ENCODE measurements around the gene TRPM3.

The TRPM3 gene

GRCh38 chr9:70567511-70567910, 553.9 kb downstream of the TRPM3 start:
- no peak for DNase-seq

GRCh38 chr9:70566751-70567150, 554.7 kb downstream of the TRPM3 start:
- DNase-seq = no peak

- no peak for DNase-seq
These were observed 555.4 kb downstream of the TRPM3 start for GRCh38 chr9:70566066-70566465.

DNA sequence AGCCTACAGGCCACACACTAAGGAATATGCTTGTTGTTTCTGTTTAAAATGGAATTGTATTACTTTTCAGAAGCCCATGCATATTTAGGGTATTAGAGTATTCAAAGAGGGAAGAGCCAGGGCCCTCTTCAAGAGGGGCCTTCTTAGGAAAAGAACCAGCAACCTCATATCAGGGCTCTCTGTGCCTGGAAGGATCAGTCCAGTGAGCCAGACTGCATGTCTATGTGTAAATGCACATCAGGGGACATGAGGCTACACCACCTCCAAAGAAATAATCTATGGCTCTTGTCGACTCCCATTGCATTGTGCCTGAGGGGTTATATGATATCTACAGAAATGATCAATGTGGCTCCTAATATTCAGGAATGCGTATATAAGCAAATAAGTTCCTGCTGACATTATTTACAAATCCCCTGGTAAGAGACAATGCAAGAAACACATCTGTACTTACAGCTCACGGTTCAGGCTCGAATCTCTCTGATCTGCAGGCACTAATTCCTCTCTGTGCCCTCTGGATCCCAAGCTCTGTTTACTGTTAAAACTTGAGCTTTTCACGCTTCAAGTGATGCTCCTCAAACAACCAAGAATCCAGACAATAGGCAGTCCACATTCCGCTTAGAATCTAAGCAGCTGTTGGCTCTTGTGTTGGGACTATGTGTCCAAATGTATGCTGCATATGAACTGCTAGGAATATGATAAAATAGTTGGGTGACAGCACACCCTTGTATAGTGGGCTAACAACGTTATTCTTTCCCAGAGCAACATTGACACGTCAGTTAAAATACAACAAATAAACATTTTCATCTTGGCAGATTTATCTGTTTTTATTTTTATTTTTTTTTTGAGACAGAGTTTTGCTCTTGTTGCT, 556.7 kb downstream of the TRPM3 start:
- no peak for DNase-seq

DNA sequence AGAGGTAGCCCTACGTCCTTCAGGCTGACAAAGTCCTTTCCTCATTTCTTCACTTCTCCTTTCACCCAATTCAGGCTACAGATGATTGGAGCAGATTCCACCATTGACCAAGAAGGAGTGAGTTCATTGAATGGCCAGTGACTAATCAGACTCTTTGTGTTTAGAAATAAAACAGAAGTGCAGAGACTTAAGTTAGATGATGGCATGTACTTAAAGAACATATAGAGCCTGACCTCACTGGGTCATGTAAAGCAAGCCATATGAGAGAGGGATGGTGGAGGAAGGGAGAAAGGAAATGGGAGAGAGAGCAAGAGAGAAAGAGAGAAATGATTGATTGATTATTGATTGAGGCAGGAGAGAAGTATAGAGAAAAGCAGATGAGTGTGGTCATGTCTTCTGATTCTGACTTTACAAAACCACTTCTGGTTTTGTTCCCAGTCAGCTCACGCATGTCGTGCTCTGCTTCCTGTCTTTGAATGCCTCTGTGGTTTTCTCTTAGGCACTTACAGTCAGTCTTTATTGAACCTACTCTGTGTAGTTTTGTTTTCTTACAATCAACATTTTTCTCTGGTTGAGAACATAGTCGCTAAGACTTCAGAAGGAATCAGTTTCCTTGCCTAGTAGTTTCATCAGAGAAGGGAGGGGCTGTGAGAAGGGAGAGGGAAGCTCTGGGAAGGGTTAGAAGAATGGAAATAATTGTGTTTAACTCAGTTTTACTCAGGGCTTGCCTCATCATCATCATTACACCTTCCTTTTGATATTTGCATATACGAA, 557.8 kb downstream of the TRPM3 start:
- no peak for DNase-seq

DNA sequence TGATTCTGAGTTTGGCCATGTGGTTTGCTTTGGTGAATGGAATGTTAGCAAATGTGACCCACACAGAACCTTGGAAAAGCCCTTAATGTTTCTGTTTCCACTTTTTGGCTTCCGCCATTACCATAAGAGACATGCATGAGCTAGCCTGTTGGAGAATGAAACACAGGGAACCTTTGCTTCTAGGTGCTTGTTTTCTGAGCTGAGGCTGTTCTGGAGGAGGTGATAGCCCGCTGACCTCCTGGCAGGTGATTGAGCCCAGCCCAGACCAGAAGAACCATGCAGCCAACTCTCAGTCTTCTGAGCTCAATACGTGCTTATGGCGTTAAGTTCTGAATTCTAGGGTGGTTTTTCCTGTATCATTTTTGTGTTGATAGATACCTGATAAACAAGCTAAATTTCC, 558.4 kb downstream of the TRPM3 start:
- DNase-seq = no peak

- DNase-seq = no peak
These were observed 559.5 kb downstream of the TRPM3 start for GRCh38 chr9:70561786-70562395.

DNA sequence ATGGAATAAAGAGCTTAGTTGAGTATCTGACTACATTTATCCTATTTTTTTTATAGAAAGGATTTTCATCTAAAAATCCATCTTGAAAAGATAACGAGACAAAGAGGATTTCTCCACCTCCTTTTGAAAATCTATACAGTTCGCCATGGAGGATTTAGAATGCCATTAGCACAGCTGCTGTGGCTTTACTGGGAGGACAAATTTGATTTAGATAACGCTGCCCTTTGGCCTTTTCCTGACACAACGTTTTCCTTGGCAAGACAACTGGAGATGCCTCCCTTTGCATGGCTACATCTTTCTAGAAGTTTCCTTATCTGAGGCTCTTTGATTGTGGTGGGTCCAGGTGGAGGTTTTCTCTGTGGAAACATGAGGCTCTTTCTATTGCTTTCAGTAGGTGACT, 560.3 kb downstream of the TRPM3 start:
- DNase-seq = no peak

DNA sequence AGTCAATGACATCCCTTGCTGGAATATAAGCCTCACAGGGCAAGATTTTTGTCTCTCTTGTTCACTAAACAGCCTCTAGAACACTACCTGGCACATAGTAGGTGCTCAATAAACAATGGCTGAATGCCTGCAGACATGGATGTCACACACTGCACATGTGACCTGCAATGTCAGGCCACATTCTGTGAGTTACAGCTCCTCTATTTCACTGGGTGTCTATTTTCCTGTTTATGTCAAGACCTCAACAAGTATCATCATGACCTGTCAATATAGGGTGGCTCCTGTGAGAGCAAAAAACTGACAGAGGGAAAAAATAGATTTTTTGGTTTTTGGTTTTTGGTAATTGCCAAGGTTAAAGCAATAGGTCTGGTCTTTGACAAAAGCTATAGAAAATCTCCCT, 562.3 kb downstream of the TRPM3 start:
- no peak for DNase-seq

DNA sequence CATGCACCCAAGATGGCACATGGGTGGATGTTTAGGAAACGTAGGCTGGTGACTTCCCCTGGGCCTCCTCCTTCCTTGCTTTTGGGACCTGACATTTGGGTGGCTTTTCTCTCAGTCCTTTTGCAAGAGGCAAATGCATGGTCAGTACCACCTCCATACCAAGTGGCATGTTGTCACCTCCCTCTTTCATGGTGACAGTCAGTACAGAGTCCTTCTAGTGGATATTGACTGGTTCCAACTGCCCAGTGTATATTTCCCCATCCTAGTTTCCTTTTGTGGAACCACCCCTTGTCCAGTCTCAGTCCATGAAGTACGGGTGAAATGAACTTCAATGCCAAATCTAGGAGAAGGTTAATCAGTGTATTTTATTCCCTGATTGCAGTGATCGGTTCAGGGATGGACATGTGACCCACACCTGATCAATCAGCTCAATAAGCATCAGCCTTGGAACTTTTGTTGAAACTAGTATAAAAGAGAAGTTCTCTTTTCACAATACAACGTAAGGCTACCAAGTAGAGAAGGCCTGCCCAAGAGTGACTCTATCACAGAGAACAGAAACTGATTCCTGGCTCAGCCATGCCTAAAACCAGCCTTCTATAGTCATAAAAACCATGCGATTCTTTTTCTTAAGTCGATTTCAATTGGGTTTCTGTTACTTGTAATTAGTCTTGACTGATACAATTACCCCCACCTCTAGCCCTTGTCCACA, 563.6 kb downstream of the TRPM3 start:
- DNase-seq = no peak

GRCh38 chr9:70556771-70557170, 564.6 kb downstream of the TRPM3 start:
- no peak for DNase-seq

DNA sequence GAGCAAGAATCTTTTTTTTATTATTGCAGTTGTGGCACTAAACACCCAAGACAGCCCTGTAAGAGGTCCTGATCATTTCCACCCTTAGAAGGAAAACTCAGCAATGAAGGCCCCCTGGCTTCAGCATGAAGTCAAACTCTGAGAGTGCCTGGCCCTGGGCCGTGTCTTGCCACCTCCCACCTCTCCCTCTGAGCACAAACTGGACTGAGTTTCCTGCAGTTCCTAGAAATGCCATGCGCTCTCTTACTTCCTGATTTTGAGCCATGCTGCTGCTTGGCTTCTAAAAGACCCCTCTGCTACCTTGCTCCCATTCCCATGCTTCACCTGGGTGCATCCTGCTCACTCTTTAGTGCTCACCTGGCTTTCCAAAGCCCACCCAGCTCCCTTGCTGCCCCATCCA, 566.5 kb downstream of the TRPM3 start:
- no peak for DNase-seq

DNA sequence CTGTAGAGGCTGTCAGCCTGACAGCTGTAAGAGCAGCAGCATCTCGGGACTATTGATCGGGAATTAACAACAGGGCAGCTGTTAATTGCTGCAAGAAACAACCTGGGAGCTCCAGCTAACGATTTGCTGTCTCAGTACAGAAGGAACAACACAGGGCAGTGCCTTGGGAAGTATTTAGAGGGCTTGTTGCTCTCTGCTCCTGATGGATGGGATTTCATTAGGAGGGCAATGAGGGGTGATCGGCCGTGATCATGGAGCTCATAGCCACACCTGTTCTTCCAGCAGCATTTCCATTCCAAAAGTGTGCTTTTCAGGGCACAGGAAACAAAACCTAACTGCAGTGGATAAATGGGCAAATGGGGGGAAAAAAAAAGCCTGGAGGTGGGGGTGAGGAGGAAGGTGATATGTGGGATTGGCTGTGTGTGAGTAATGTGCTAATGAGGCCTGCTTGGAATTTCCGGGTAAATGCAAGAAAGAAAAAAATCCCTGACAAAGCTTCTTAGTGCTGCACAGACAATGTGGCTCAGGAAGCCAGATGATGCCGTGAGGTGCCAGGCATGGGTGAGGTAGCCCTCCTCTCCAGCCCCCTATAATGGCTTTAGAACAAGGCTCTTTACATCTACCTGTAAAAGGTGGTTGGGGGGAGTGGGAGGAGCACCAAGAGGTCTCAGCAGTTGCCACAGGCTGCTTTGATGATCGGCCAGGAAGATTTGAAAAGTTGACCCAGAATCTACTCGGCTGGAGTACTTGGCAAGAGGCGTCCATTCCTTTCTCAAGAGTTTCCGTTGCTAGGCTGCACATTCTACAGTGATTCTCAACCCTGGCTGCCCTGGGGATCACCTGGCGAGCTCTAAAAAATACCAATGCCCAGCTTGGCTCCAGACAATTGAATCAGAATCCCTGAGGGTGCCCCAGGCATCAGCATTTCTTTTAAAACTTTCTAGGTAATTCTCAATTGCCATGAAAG, 567.4 kb downstream of the TRPM3 start:
- no peak for DNase-seq

DNA sequence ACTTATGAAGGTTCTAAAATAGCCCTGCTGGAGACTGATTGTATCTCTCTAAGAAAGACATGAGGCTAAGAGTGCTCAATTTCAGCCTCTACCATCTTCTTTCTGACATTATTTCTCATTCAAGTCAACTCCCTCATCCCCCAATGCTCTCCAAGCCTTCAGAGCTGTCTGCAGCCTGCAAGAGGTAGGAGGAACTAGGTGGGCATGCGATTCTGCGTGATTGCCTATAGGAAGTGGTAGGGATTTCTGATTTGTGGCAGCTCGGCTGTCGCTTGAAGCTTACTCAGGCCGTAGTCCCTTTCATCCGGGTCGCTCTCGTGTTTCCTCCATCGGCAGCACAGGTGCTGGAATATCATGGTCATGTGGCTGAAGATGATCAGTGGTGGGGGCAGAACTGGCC, 568.9 kb downstream of the TRPM3 start:
- DNase-seq = no peak

- DNase-seq = no peak
These were observed 569.6 kb downstream of the TRPM3 start for GRCh38 chr9:70551801-70552200.

GRCh38 chr9:70551396-70551795, 570.0 kb downstream of the TRPM3 start:
- no peak for DNase-seq

- DNase-seq = no peak
These were observed 571.5 kb downstream of the TRPM3 start for GRCh38 chr9:70549926-70550325.

DNA sequence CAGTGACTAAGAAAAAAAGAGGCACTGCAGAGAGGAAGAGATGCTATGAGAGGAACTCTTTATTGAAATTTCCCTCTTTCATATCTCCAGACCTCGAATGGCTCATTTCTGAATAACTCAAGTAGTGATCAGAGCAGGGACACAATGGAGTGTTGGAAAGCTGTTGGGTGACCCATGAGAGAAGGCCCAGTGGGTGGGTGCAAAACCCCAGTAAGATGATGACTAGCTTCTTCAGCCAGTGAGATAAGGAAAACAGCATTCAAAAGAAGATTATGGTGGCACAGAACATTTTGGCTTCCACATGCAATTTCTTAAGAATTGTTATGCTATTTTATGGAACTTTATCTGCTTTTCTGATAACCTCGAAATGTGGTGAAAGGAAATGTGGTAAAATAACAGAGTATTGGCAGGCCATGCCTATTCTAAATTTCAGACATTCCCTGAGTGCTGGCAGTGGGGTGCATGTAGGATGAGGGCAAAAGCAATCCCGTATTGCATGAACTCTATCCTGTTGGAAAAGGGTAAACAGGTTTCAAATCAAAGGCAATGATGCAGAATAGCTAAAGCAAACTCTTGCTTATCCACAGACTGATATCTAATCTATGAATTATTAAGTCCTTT, 579.0 kb downstream of the TRPM3 start:
- DNase-seq = no peak

DNA sequence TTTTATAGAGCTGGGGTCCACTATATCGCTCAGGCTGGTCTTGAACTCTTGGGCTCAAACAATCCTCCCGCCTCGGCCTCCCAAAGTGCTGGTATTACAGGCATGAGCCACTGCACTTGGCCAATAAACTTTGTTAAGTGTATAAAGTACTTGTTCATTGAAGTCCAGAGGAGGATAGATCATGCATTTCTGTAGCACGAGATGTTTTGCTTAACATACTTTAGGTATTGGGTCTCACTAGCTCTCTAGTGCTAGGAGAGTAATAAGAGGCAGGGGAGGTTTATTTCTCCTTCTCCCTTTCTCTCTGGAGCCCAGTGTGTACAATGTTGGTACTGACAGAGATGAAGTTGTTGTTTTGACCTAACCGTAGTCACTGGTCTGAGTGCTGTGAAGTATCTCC, 581.4 kb downstream of the TRPM3 start:
- no peak for DNase-seq

DNA sequence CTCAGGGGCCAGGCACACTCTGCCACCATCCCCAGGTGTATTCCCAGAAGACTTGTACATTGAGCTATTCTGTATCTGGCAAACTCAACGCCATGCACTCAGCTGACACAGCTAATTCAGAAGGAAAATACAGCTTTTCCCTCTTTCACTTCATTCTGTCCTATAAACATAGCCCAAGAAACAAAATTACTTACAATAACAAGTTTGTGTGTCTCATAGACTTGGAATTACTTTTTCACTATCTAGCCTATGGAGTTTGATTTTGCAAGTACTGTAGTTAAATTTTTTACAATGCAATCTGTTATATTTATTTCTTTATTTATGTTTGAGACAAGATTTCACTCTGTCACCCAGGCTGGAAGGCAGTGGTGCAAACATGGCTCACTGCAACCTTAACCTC, 581.9 kb downstream of the TRPM3 start:
- no peak for DNase-seq

DNA sequence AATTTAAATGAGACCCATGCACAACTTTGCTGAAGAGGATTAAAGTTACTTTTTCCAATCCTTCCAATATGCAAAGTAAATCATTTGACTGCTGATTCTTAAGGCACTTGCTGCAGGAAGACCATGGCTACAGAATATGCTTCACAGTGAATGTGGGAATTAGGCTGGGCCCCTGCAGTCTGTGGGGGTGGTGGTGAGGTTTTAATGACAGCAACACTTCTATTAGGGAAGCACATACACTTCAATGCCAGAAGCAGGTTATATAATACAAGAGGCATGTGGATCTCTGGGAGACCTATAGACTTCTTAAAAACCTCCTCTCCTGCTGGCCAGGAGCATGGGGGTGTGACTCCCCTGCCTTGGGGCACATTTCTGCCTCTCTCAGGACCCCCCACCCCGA, 582.4 kb downstream of the TRPM3 start:
- no peak for DNase-seq

- no peak for DNase-seq
These were observed 584.3 kb downstream of the TRPM3 start for GRCh38 chr9:70537084-70537483.
